Esophagus muscularis mucosa (tissue), 4 donors: ENCODE results near the gene MMRN2.

Experiments
- EP300 ChIP-seq: sonication (generic); formaldehyde crosslinking; IDR thresholded peaks from one replicate; pipeline ENCODE4 v1.6.1; 2017; ENCODE audit warnings: antibody characterized with exemption
- POLR2A ChIP-seq: fragments of 450-650 bp; IDR thresholded peaks from one replicate; pipeline ENCODE4 v1.6.1; 2017; ENCODE audit warnings: antibody characterized with exemption, moderate library complexity, mild to moderate bottlenecking, low read depth
- POLR2AphosphoS5 ChIP-seq, 2 donors: sonication (generic); formaldehyde crosslinking; IDR thresholded peaks; one replicate each; pipeline ENCODE4 v1.6.1; 2017; ENCODE audit warnings: antibody characterized with exemption in 2 of 2
- TF ChIP-seq, protein P1 (sequence below), 3 experiments: fragments of 200-600 bp in 2 of 3; fragments of 450-650 bp in 1 of 3; sonication (generic) in 2 of 3; IDR thresholded peaks; one replicate each; pipeline ENCODE4 v1.5.1; 2017 to 2019; ENCODE audit warnings: antibody characterized with exemption in 3 of 3, mild to moderate bottlenecking in 2 of 3, moderate library complexity in 1 of 3

DNA sequence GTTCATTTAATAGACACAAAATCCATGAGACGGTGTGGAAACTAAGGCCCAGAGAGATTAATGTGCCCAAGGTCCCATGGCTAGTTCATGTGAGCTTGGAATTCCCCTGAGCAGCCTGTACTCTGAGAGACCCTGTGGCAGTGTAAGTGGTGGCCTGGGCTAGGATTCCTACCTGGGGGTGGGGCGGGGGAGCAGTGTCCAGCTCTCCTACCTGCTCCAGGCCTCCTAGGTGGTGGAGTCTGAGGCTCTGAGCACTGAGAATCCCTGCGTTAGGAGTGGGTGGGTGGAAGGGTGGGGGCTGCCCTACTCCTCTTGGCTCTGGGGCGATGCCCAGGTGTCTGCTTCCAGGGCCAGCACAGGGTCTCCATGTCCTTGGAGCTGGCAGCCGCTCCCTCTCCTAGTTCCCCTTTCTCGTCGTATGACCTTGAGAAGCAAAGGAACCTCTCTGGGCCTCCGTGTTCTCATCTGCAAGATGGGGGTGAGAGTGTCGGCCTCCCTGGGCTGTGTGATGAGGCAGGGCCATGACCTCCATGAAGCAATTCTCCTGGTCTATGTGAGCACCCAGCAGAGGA, 3.5 kb upstream of the MMRN2 start:
- TF ChIP-seq, protein P1, sequence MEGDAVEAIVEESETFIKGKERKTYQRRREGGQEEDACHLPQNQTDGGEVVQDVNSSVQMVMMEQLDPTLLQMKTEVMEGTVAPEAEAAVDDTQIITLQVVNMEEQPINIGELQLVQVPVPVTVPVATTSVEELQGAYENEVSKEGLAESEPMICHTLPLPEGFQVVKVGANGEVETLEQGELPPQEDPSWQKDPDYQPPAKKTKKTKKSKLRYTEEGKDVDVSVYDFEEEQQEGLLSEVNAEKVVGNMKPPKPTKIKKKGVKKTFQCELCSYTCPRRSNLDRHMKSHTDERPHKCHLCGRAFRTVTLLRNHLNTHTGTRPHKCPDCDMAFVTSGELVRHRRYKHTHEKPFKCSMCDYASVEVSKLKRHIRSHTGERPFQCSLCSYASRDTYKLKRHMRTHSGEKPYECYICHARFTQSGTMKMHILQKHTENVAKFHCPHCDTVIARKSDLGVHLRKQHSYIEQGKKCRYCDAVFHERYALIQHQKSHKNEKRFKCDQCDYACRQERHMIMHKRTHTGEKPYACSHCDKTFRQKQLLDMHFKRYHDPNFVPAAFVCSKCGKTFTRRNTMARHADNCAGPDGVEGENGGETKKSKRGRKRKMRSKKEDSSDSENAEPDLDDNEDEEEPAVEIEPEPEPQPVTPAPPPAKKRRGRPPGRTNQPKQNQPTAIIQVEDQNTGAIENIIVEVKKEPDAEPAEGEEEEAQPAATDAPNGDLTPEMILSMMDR (IDR thresholded peaks at IDR 0.05) = no peak
- TF ChIP-seq EP300 = no peak
- TF ChIP-seq POLR2AphosphoS5 (IDR thresholded peaks at IDR 0.05) = no peak
- TF ChIP-seq POLR2A = no peak
